Peyer's patch (tissue), 4 donors: Measurements from ENCODE around the gene ZNF611.
"Not testable (repeated sequence)": the region's sequence is repeated elsewhere in the genome, so short reads cannot be mapped to it uniquely, and the experiment has no call there.

Source experiments
- POLR2A ChIP-seq, 2 donors: fragments of 450-650 bp; IDR thresholded peaks; one replicate each; pipeline ENCODE4 v1.5.1; 2017; ENCODE audit warnings: antibody characterized with exemption in 2 of 2, mild to moderate bottlenecking in 2 of 2, moderate library complexity in 2 of 2
- TF ChIP-seq, protein P1 (sequence below), 6 experiments: fragments of 450-650 bp in 4 of 6; fragments of 200-600 bp in 2 of 6; sonication (generic) in 1 of 6; IDR thresholded peaks; one replicate each; pipeline ENCODE4 v1.5.1; 2017 to 2019; ENCODE audit warnings: antibody characterized with exemption in 6 of 6, mild to moderate bottlenecking in 3 of 6, moderate library complexity in 1 of 6

DNA sequence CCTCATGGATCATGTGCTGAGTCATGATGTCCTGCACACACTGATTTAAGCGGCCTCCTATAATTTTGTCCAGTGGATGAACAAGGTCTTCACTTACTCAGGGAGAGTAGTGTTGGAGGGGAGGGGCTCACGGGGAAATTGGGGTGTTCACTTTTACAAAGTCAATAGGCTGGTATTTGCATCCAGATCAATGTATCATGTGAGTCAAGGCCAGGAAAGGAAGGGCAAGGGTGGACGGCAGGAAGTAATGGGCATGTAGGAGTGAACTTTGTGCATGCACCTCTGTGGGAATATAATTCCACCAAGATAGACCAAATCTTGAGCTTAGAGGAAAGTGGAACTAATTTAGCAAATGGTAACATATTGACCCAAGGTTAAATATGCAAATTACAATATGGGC, 23.2 kb downstream of the ZNF611 start:
- TF ChIP-seq, protein P1, sequence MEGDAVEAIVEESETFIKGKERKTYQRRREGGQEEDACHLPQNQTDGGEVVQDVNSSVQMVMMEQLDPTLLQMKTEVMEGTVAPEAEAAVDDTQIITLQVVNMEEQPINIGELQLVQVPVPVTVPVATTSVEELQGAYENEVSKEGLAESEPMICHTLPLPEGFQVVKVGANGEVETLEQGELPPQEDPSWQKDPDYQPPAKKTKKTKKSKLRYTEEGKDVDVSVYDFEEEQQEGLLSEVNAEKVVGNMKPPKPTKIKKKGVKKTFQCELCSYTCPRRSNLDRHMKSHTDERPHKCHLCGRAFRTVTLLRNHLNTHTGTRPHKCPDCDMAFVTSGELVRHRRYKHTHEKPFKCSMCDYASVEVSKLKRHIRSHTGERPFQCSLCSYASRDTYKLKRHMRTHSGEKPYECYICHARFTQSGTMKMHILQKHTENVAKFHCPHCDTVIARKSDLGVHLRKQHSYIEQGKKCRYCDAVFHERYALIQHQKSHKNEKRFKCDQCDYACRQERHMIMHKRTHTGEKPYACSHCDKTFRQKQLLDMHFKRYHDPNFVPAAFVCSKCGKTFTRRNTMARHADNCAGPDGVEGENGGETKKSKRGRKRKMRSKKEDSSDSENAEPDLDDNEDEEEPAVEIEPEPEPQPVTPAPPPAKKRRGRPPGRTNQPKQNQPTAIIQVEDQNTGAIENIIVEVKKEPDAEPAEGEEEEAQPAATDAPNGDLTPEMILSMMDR (IDR thresholded peaks at IDR 0.05) = not testable (repeated sequence)
- not testable (repeated sequence) for TF ChIP-seq POLR2A (IDR thresholded peaks at IDR 0.05)
